GM23248 (cell line): ENCODE data around the gene PGPEP1.

ENCODE experiments used
- EZH2 ChIP-seq: fragments of 200-600 bp; sonication (generic); IDR thresholded peaks from 2 replicates; pipeline ENCODE4 v1.6.1; 2018; ENCODE audit warnings: antibody characterized with exemption, mild to moderate bottlenecking; ENCODE audit not compliant: insufficient read depth, poor library complexity, severe bottlenecking
- EZH2phosphoT487 ChIP-seq: fragments of 200-600 bp; sonication (generic); IDR thresholded peaks from 2 replicates; pipeline ENCODE4 v1.6.1; 2018; ENCODE audit warnings: antibody characterized with exemption, moderate library complexity, mild to moderate bottlenecking, low read depth; ENCODE audit not compliant: insufficient read depth

DNA sequence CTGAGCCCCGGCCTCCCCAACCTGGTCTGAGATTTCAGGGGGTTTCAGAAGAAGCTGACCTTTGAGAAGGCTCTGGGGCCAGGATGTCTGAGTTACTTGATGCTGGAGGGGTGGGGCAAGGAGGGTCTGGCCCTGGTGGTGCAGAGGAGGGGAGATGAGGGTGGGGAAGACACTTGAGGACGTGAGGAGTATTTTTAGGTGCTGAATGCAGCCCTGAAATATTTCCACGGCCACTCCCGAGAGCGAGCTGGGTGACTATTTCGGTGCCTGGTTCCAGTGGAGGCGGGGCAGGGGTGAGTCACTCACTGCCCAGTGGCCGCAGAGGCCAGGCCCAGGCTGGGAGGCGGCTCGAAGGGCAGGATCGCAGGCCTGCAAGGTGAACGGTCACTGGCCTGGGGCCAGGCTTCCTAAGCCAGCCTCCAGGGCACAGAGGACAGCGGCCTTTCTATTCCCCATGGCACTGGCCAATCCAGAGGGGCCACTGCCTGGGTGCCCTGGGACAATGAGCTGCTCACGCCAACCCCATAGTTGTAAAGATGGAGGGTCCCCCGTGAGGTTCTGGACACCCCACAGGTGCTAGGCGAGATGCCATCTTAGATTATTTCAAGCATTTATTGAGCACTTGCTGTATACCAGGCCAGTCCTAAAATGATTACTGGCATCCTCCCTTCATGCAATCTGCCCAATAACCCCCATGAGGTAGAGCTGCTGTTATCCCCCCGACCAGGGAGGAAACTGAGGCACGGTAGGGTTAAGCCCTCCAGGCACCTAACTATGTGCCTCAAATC, 39.3 kb upstream of the PGPEP1 start:
- TF ChIP-seq EZH2 (no peak), EZH2phosphoT487 (no peak)
